Peyer's patch (tissue), 4 donors: Measurements from ENCODE around the gene HRH1.

Experiments used
- CTCF ChIP-seq, 6 experiments: fragments of 450-650 bp in 4 of 6; fragments of 200-600 bp in 2 of 6; sonication (generic) in 1 of 6; IDR thresholded peaks; one replicate each; pipeline ENCODE4 v1.5.1; 2017 to 2019; ENCODE audit warnings: antibody characterized with exemption in 6 of 6, mild to moderate bottlenecking in 3 of 6, moderate library complexity in 1 of 6
- POLR2A ChIP-seq, 2 donors: fragments of 450-650 bp; IDR thresholded peaks; one replicate each; pipeline ENCODE4 v1.5.1; 2017; ENCODE audit warnings: antibody characterized with exemption in 2 of 2, mild to moderate bottlenecking in 2 of 2, moderate library complexity in 2 of 2

- no peak for TF ChIP-seq CTCF (IDR thresholded peaks at IDR 0.05)
- no peak for TF ChIP-seq POLR2A (IDR thresholded peaks at IDR 0.05)
Observed at GRCh38 chr3:11156026-11156410, 1.7 kb downstream of the HRH1 start.
